Heart left ventricle (tissue), 13 donors: ENCODE data around the gene TP53RK.

Source experiments
- CTCF ChIP-seq, 12 donors: fragments of 200-600 bp; sonication (generic) in 4 of 12; IDR thresholded peaks; one replicate each; pipeline versions ENCODE4 v1.5.0 to v1.8.0; 2018 to 2022; ENCODE audit warnings: antibody characterized with exemption in 12 of 12, mild to moderate bottlenecking in 5 of 12
- POLR2A ChIP-seq, 2 donors: fragments of 450-650 bp; IDR thresholded peaks; one replicate each; pipeline ENCODE4 v1.6.1; 2017; ENCODE audit warnings: antibody characterized with exemption in 2 of 2, mild to moderate bottlenecking in 2 of 2, moderate library complexity in 2 of 2
- donor health status: ischemic (EF 13 %, LVEDD 7.1; RV severe dilation, severe dysfunction).
- donor health status: DM: no; HTN: yes; CAD: no.
- donor health status: DM: no; HTN: no; CAD: no.
- donor health status: ischemic (EF 25% LVEDD 6.9; RV normal size, moderate dysfunction).
- donor health status: ischemic (EF 25% LVEDD 5.7; RV mildly dilated, moderate dysfunction).
- donor health status: ischemic (EF 35%, LVEDD 5.7; RV mildly dilated, moderate dysfunction).
- donor health status: nonischemic (EF 11% LVEDD 7.7; RV severe dilation, severe dysfunction).
- donor health status: DM: yes; HTN: yes; CAD: no.
- donor health status: PGD.
- donor health status: ischemic (EF 29% LVEDD 5.4; RV normal size, mild dysfunction).
- donor health status: nonischemic (EF 23%, LVEDD 6.1; RV moderate dilation, normal function).

DNA sequence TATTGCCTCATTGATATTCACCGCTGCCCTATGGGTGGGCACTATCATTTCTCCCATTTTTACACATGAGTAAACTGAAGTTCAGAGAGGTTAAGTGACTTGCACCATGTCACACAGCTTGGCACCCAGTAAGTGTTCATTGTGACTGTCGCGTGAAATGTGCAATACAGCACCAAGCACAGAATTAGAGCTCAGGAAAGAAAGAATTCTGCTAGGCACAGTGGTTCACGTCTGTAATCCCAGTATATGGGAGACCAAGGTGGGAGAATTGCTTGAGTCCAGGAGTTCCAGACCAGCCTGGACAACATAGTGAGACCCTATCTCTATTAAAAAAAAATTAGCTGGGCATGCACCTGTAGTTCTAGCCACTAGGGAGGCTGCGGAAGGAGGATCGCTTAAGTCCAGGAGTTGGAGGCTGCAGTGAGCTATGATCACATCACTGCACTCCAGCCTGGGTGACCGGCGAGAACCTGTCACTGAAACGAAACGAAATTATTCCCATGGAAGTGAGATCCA, 38.6 kb downstream of the TP53RK start:
- TF ChIP-seq CTCF (IDR thresholded peaks at IDR 0.05) (no peak), POLR2A (IDR thresholded peaks at IDR 0.05) (no peak)
